ENCODE measurements around the gene TMEM120B.

- no peak for TF ChIP-seq CTCF (IDR thresholded peaks at IDR 0.05; ENCODE audit: low read depth, low read length)
- no peak for TF ChIP-seq EZH2phosphoT487 (IDR thresholded peaks at IDR 0.05; ENCODE audit: low read depth)
Measured at GRCh38 chr12:121787063-121788025, 74.8 kb downstream of the TMEM120B start.

Measured in OCI-LY3 (cell line).